GM12878 (cell line): ENCODE measurements around the gene INHBE. TPM values are rescaled to one million over a fixed set of nuclear protein-coding genes. Genes with fewer than 3 reads are reported as not detected.

ENCODE experiments used
- CHD1 ChIP-seq: IDR thresholded peaks from 2 replicates; pipeline ENCODE4 v1.6.1; 2012; ENCODE audit warnings: low read depth, low read length, improper control_type of control experiment
- CHD2 ChIP-seq: IDR thresholded peaks from 2 replicates; pipeline ENCODE4 v1.6.1; 2011; ENCODE audit warnings: low read depth, low read length, improper control_type of control experiment, borderline replicate concordance
- FOXK2 ChIP-seq: fragments of 450-650 bp; IDR thresholded peaks from 2 replicates; pipeline ENCODE4 v1.6.1; 2017; ENCODE audit warnings: mild to moderate bottlenecking, moderate library complexity
- HDGF ChIP-seq: fragments of 450-650 bp; IDR thresholded peaks from 2 replicates; pipeline ENCODE4 v1.6.1; 2016; ENCODE audit warnings: antibody characterized with exemption
- IKZF1 ChIP-seq: fragments of 450-650 bp; conservative IDR thresholded peaks from 2 replicates; pipeline ENCODE4 v1.6.1; 2017; ENCODE audit warnings: antibody characterized with exemption, mild to moderate bottlenecking
- IKZF2 ChIP-seq, 2 experiments: fragments of 450-650 bp; IDR thresholded peaks; 2 replicates each; pipeline ENCODE4 v1.6.1; 2017; ENCODE audit warnings: mild to moderate bottlenecking in 2 of 2, moderate library complexity in 2 of 2
- KDM1A ChIP-seq: fragments of 200-600 bp; sonication (generic); IDR thresholded peaks from 2 replicates; pipeline ENCODE4 v1.6.1; 2016; ENCODE audit warnings: borderline replicate concordance
- KLF5 ChIP-seq: fragments of 450-650 bp; IDR thresholded peaks from 2 replicates; pipeline ENCODE4 v1.6.1; 2014; ENCODE audit warnings: mild to moderate bottlenecking; ENCODE audit not compliant: partially characterized antibody
- LARP7 ChIP-seq: fragments of 450-650 bp; IDR thresholded peaks from 2 replicates; pipeline ENCODE4 v1.6.1; 2017; ENCODE audit warnings: mild to moderate bottlenecking
- NFYB ChIP-seq: IDR thresholded peaks from 2 replicates; pipeline ENCODE4 v1.6.1; 2011; ENCODE audit warnings: low read depth, mild to moderate bottlenecking, low read length, improper control_type of control experiment, moderate library complexity; ENCODE audit not compliant: insufficient read depth
- PAX5 ChIP-seq: IDR thresholded peaks from 2 replicates; pipeline ENCODE4 v1.6.1; 2011; ENCODE audit warnings: low read depth, low read length, borderline replicate concordance
- PBX3 ChIP-seq: IDR thresholded peaks from 2 replicates; pipeline ENCODE4 v1.6.1; 2011; ENCODE audit warnings: mild to moderate bottlenecking, low read depth, low read length, moderate library complexity; ENCODE audit not compliant: insufficient replicate concordance
- POLR2A ChIP-seq: IDR thresholded peaks from 2 replicates; pipeline ENCODE4 v1.6.1; 2011; ENCODE audit warnings: low read depth, mild to moderate bottlenecking, low read length
- POLR2AphosphoS5 ChIP-seq: IDR thresholded peaks from 2 replicates; pipeline ENCODE4 v1.6.1; 2011; ENCODE audit warnings: mild to moderate bottlenecking, low read length, inconsistent platforms
- RELA ChIP-seq: fragments of 450-650 bp; IDR thresholded peaks from 2 replicates; pipeline ENCODE4 v1.8.0; 2014; ENCODE audit warnings: borderline replicate concordance; ENCODE audit not compliant: partially characterized antibody
- REST ChIP-seq: IDR thresholded peaks from 2 replicates; pipeline ENCODE4 v1.6.1; 2012; ENCODE audit warnings: mild to moderate bottlenecking, low read depth, low read length
- SMAD5 ChIP-seq: IDR thresholded peaks from 2 replicates; pipeline ENCODE4 v1.6.1; 2016; ENCODE audit warnings: antibody characterized with exemption, low read depth
- STAT3 ChIP-seq: IDR thresholded peaks from 2 replicates; pipeline ENCODE4 v1.6.1; 2011; ENCODE audit warnings: low read depth, low read length, improper control_type of control experiment
- TAF1 ChIP-seq: IDR thresholded peaks from 2 replicates; pipeline ENCODE4 v1.6.1; 2011; ENCODE audit warnings: mild to moderate bottlenecking, low read depth, low read length, borderline replicate concordance
- ZNF24 ChIP-seq: fragments of 450-650 bp; IDR thresholded peaks from 2 replicates; pipeline ENCODE4 v1.6.1; 2017; ENCODE audit warnings: antibody characterized with exemption, mild to moderate bottlenecking
- polyA plus RNA-seq, 11 experiments: library from polyadenylated mRNA; depleted of rRNA in 4 of 11; unstranded in 6 of 11; stranded (reverse) in 5 of 11; fragments of >200 nt; fragmentation: Nextera tagmentation in 4 of 11; fragmentation: Illumina TruSeq in 1 of 11; extraction: Ambion mirVana in 4 of 11; extraction: Trizol in 1 of 11; gene quantifications; 1 replicate in 1 of 11; 2 replicates in 10 of 11; pipeline versions ENCODE4 v1.2.1 to v1.2.3, GENCODE V29; 2011 to 2016; ENCODE audit warnings: inconsistent platforms in 2 of 11, missing spikeins in 2 of 11, low read depth in 1 of 11
- total RNA-seq, 4 experiments: library from RNA; depleted of rRNA in 3 of 4; stranded (reverse); fragments of >200 nt in 3 of 4; fragmentation: Illumina TruSeq in 1 of 4; extraction: Trizol in 1 of 4; gene quantifications; 2 replicates each; pipeline versions ENCODE4 v1.2.1 to v1.2.3, GENCODE V29; 2013 to 2021
- TF ChIP-seq, protein P1 (sequence below): IDR thresholded peaks from 2 replicates; pipeline ENCODE4 v1.6.1; 2012; ENCODE audit warnings: low read length, inconsistent platforms
- TF ChIP-seq, protein P2 (sequence below): IDR thresholded peaks from 2 replicates; pipeline ENCODE4 v1.6.1; 2012; ENCODE audit warnings: low read depth, low read length, improper control_type of control experiment
- TF ChIP-seq, protein P3 (sequence below): fragments of 450-650 bp; IDR thresholded peaks from 2 replicates; pipeline ENCODE4 v1.6.1; 2017; ENCODE audit warnings: low read depth, mild to moderate bottlenecking, moderate library complexity

INHBE gene
- total and polyA plus RNA-seq, 10 of the 15 experiments (the other 5 are each of a cell fraction or from before 2014, with no cell fraction given) = 0.09 to 2.5 (median 0.37) TPM

- TF ChIP-seq PBX3 (no peak), IKZF1 (peak; percentile 59), KDM1A (no peak), LARP7 (peak; percentile 38; the same call in 1 of the 2 replicates), ZNF24 (no peak), CHD2 (peak; percentile 50), NFYB (no peak), POLR2AphosphoS5 (no peak; the same call in 1 of the 2 replicates), CHD1 (0 out of 2 replicates have a peak, but pooled peaks have one; percentile 50), HDGF (no peak), SMAD5 (no peak; the same call in 1 of the 2 replicates), TAF1 (no peak), FOXK2 (no peak), PAX5 (no peak), IKZF2 (IDR thresholded peaks at IDR 0.05) (peak; percentile 34 to 45), KLF5 (no peak), STAT3 (no peak), REST (no peak), RELA (peak; percentile 49), POLR2A (peak; percentile 70)
- TF ChIP-seq, protein P1, sequence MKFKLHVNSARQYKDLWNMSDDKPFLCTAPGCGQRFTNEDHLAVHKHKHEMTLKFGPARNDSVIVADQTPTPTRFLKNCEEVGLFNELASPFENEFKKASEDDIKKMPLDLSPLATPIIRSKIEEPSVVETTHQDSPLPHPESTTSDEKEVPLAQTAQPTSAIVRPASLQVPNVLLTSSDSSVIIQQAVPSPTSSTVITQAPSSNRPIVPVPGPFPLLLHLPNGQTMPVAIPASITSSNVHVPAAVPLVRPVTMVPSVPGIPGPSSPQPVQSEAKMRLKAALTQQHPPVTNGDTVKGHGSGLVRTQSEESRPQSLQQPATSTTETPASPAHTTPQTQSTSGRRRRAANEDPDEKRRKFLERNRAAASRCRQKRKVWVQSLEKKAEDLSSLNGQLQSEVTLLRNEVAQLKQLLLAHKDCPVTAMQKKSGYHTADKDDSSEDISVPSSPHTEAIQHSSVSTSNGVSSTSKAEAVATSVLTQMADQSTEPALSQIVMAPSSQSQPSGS = no peak
- TF ChIP-seq, protein P2, sequence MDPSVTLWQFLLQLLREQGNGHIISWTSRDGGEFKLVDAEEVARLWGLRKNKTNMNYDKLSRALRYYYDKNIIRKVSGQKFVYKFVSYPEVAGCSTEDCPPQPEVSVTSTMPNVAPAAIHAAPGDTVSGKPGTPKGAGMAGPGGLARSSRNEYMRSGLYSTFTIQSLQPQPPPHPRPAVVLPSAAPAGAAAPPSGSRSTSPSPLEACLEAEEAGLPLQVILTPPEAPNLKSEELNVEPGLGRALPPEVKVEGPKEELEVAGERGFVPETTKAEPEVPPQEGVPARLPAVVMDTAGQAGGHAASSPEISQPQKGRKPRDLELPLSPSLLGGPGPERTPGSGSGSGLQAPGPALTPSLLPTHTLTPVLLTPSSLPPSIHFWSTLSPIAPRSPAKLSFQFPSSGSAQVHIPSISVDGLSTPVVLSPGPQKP = peak; percentile 31; the same call in 1 of the 2 replicates
- TF ChIP-seq, protein P3, sequence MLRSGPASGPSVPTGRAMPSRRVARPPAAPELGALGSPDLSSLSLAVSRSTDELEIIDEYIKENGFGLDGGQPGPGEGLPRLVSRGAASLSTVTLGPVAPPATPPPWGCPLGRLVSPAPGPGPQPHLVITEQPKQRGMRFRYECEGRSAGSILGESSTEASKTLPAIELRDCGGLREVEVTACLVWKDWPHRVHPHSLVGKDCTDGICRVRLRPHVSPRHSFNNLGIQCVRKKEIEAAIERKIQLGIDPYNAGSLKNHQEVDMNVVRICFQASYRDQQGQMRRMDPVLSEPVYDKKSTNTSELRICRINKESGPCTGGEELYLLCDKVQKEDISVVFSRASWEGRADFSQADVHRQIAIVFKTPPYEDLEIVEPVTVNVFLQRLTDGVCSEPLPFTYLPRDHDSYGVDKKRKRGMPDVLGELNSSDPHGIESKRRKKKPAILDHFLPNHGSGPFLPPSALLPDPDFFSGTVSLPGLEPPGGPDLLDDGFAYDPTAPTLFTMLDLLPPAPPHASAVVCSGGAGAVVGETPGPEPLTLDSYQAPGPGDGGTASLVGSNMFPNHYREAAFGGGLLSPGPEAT = peak; percentile 87
Observed at GRCh38 chr12:57459055-57459749, 4.1 kb downstream of the INHBE start (continued).
